Vagina (tissue), 2 donors: ENCODE measurements around the gene CD46.

Source experiments
- POLR2A ChIP-seq, 2 donors: fragments of 450-650 bp; IDR thresholded peaks; one replicate each; pipeline ENCODE4 v1.6.1; 2017; ENCODE audit warnings: antibody characterized with exemption in 2 of 2, mild to moderate bottlenecking in 2 of 2, moderate library complexity in 2 of 2
- POLR2AphosphoS5 ChIP-seq, 2 donors: sonication (generic); formaldehyde crosslinking; IDR thresholded peaks; one replicate each; pipeline ENCODE4 v1.9.0; 2017; ENCODE audit warnings: antibody characterized with exemption in 2 of 2, mild to moderate bottlenecking in 2 of 2, low read depth in 1 of 2; ENCODE audit not compliant: insufficient read depth in 1 of 2
- TF ChIP-seq, protein P1 (sequence below), 3 experiments: fragments of 450-650 bp in 2 of 3; fragments of 200-600 bp in 1 of 3; sonication (generic) in 1 of 3; IDR thresholded peaks; one replicate each; pipeline ENCODE4 v1.5.1; 2017 to 2019; ENCODE audit warnings: antibody characterized with exemption in 3 of 3, mild to moderate bottlenecking in 2 of 3, moderate library complexity in 2 of 3

DNA sequence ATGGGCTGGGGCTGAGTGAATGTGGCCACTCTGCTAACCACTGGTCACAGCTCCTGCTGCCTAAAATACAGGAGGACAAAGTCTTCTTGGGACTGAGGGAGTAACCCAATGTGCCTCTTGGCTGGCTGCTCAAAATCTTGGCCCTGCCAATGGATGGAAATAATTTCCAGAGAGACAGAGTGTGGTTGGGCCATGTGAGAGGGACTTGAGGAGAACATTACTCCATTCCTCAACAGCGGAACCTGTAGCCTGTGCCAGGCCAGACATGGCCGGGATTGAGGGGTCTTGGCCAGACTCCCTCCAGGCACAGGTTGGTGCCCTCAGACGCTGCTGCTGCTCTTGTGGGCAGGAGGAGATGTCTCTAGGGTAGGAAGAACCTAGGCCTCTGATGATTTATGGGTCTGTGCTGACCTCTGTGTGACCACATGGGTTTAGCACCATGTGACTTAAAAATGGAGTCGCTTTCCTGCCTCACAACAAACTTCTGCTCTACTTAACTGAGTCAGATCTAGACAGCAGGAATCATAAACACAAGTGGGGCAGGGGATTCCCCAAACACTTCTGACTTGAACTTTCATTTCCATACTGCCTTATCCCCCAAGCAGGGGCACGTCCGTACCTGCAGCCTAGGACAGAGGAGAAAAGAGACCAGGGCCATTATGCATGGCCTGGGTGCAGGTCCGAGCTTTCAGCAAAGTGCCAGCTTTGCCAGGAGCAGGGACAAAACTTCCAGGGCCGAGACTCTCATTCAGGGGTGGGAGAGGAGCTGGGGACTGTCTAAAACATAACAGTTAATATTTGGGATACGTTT is 79.9 kb downstream of the CD46 start:
- TF ChIP-seq, protein P1, sequence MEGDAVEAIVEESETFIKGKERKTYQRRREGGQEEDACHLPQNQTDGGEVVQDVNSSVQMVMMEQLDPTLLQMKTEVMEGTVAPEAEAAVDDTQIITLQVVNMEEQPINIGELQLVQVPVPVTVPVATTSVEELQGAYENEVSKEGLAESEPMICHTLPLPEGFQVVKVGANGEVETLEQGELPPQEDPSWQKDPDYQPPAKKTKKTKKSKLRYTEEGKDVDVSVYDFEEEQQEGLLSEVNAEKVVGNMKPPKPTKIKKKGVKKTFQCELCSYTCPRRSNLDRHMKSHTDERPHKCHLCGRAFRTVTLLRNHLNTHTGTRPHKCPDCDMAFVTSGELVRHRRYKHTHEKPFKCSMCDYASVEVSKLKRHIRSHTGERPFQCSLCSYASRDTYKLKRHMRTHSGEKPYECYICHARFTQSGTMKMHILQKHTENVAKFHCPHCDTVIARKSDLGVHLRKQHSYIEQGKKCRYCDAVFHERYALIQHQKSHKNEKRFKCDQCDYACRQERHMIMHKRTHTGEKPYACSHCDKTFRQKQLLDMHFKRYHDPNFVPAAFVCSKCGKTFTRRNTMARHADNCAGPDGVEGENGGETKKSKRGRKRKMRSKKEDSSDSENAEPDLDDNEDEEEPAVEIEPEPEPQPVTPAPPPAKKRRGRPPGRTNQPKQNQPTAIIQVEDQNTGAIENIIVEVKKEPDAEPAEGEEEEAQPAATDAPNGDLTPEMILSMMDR (IDR thresholded peaks at IDR 0.05) = no peak
- TF ChIP-seq POLR2A (IDR thresholded peaks at IDR 0.05) (no peak), POLR2AphosphoS5 (IDR thresholded peaks at IDR 0.05; ENCODE audit: insufficient read depth in 1 of 2, low read depth in 1 of 2) (no peak)
